Measurements from ENCODE around the gene LARP1B. TPM values are rescaled to one million over a fixed set of nuclear protein-coding genes. Genes with fewer than 3 reads are reported as not detected.
A peak's percentile ranks its signal among the peaks of the same experiment; 100 is the strongest.

The LARP1B gene
- total and polyA plus RNA-seq, 7 donors = 14.4 to 30.3 (median 18.2) TPM

- no peaks in the 10 kb centered on the region for H3K27me3 ChIP-seq
- WGBS, 2 donors = 9 to 14% methylated on average over 5 of the region's 5 CpGs
- no peak overlapping the region for H3K4me3 ChIP-seq
- intact Hi-C loops (cut with DNase I) = loop anchor here (1.0 to 5.0 kb wide), 3 partner anchors 261 to 672 kb away; no protein-coding TSS in a partner anchor
- peaks cover 0 to 9% (median 2%) of the 10 kb centered on the region in 4 donors for H3K4me1 ChIP-seq
- peak; percentile 78 to 86 (median 84) for TF ChIP-seq CTCF (IDR thresholded peaks at IDR 0.05)
- TF ChIP-seq EP300 (IDR thresholded peaks at IDR 0.05) = no peak
- no peak for TF ChIP-seq POLR2AphosphoS5 (IDR thresholded peaks at IDR 0.05)
- TF ChIP-seq POLR2A (IDR thresholded peaks at IDR 0.05) = no peak
- no peaks in the 10 kb centered on the region for H3K9me3 ChIP-seq
- no peak overlapping the region for H3K27ac ChIP-seq
- peak; percentile 77 for DNase-seq
- no peaks in the 10 kb centered on the region for H3K36me3 ChIP-seq
Observed at GRCh38 chr4:128191115-128191781, 130.1 kb downstream of the LARP1B start.

GRCh38 chr4:128220286-128221235, 159.4 kb downstream of the LARP1B start:
- H3K4me1 ChIP-seq = peaks cover 0 to 20% (median 10%) of the 10 kb centered on the region in 4 donors
- no peak overlapping the region for H3K4me3 ChIP-seq
- no peaks in the 10 kb centered on the region for H3K27me3 ChIP-seq
- H3K9me3 ChIP-seq = no peaks in the 10 kb centered on the region
- WGBS, 2 donors = 60 to 63% methylated on average over 8 of the region's 8 CpGs
- intact Hi-C loops (cut with DNase I) = no loop called here
- no peak overlapping the region for H3K27ac ChIP-seq
- no peaks in the 10 kb centered on the region for H3K36me3 ChIP-seq
- TF ChIP-seq EP300 (IDR thresholded peaks at IDR 0.05) = no peak
- no peak for TF ChIP-seq CTCF (IDR thresholded peaks at IDR 0.05)
- no peak for TF ChIP-seq POLR2AphosphoS5 (IDR thresholded peaks at IDR 0.05)
- TF ChIP-seq POLR2A (IDR thresholded peaks at IDR 0.05) = no peak
- DNase-seq = no peak

GRCh38 chr4:128221586-128221985, 160.5 kb downstream of the LARP1B start:
- peaks cover 0 to 20% (median 10%) of the 10 kb centered on the region in 4 donors for H3K4me1 ChIP-seq
- no peak overlapping the region for H3K27ac ChIP-seq
- no peak for DNase-seq
- H3K4me3 ChIP-seq = no peak overlapping the region
- TF ChIP-seq POLR2AphosphoS5 (IDR thresholded peaks at IDR 0.05) (no peak), EP300 (IDR thresholded peaks at IDR 0.05) (no peak), CTCF (IDR thresholded peaks at IDR 0.05) (no peak), POLR2A (IDR thresholded peaks at IDR 0.05) (no peak)
- no peaks in the 10 kb centered on the region for H3K36me3 ChIP-seq
- H3K9me3 ChIP-seq = no peaks in the 10 kb centered on the region
- intact Hi-C loops (cut with DNase I) = no loop called here
- no peaks in the 10 kb centered on the region for H3K27me3 ChIP-seq

- no peaks in the 10 kb centered on the region for H3K27me3 ChIP-seq
- peaks cover 0 to 20% (median 10%) of the 10 kb centered on the region in 4 donors for H3K4me1 ChIP-seq
- no peaks in the 10 kb centered on the region for H3K36me3 ChIP-seq
- H3K9me3 ChIP-seq = no peaks in the 10 kb centered on the region
- 81 to 90% methylated on average over 2 of the region's 2 CpGs for WGBS, 2 donors
- TF ChIP-seq EP300 (IDR thresholded peaks at IDR 0.05) (no peak), POLR2A (IDR thresholded peaks at IDR 0.05) (no peak), CTCF (IDR thresholded peaks at IDR 0.05) (no peak), POLR2AphosphoS5 (IDR thresholded peaks at IDR 0.05) (no peak)
- no peak for DNase-seq
- H3K27ac ChIP-seq = no peak overlapping the region
- intact Hi-C loops (cut with DNase I) = no loop called here
- H3K4me3 ChIP-seq = no peak overlapping the region
Observed at GRCh38 chr4:128225148-128225547, 164.0 kb downstream of the LARP1B start.

Measured in sigmoid colon (tissue), 7 donors.